ENCODE data around the gene ZNF205.

GRCh38 chr16:3129137-3130131, 17.0 kb downstream of the ZNF205 start:
- no peak for TF ChIP-seq ZNF366 (tag by site-specific recombination; conservative IDR thresholded peaks at IDR 0.05)
- no peak for TF ChIP-seq ATF2 (tag by site-specific recombination; IDR thresholded peaks at IDR 0.05; ENCODE audit: low read depth)
- TF ChIP-seq HOXA7 (CRISPR knock-in tag; IDR thresholded peaks at IDR 0.05; ENCODE audit: borderline replicate concordance), result no peak
- TF ChIP-seq CTCF (tag by site-specific recombination; IDR thresholded peaks at IDR 0.05), result peak; percentile 87
- no peak for TF ChIP-seq ZNF155 (tag by site-specific recombination; IDR thresholded peaks at IDR 0.05)
- no peak for TF ChIP-seq ZBTB10 (tag by site-specific recombination; IDR thresholded peaks at IDR 0.05)
- TF ChIP-seq ZNF704 (tag by site-specific recombination; IDR thresholded peaks at IDR 0.05), result no peak
- TF ChIP-seq ZNF571 (tag by site-specific recombination; IDR thresholded peaks at IDR 0.05), result no peak
